ENCODE results near the gene TBX10.

DNA sequence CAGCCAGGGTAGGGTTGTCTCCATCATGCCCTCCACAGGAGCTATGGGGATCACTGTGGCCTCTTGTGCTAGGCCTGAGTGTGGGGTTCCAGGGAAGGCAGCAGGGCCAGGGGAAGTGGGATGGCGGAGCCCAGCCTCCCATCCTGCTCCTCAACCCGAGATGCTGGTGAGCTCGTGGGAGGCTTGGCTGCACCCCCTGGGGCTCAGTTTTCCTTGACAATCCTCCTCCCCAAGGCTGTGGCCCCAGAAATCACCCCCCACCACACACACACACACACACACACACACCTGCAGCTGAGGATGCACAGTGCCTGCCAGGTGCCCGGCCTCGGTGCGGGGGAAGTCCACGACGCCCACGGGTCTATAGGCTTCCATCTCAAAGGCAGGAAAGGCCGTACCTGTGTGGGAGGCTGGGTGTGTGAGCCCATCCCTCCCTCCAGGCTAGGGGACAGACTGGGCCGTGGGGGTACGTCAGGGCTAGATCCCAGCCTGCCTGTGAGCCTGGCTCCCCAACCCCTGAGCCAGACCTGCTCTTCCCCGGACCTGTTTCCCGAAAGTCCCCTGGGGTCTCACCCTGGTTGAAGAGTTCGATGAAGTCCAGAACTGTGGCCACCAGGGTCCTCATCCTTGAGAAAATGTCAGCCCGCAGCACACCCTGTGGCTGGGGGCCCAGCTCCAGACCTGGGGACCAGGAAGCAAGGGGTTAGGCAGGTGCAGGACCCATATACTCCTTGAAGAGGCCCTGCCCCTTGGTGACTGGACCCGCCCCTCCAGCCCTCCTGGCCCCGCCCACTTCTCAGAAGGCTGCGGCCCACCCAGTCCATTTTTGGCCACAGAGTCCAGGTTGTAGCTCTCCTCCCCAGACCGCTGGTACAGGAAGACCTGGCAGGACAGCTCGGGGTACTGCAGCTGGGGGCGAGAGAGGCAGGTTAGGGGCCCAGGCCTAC, 5.2 kb upstream of the TBX10 start:
- TF ChIP-seq JUN (IDR thresholded peaks at IDR 0.05; ENCODE audit: borderline replicate concordance, insufficient read depth, insufficient read length, low read depth), result no peak
- no peak for TF ChIP-seq MYC (IDR thresholded peaks at IDR 0.05; ENCODE audit: low read depth, low read length)
- TF ChIP-seq, protein P1, sequence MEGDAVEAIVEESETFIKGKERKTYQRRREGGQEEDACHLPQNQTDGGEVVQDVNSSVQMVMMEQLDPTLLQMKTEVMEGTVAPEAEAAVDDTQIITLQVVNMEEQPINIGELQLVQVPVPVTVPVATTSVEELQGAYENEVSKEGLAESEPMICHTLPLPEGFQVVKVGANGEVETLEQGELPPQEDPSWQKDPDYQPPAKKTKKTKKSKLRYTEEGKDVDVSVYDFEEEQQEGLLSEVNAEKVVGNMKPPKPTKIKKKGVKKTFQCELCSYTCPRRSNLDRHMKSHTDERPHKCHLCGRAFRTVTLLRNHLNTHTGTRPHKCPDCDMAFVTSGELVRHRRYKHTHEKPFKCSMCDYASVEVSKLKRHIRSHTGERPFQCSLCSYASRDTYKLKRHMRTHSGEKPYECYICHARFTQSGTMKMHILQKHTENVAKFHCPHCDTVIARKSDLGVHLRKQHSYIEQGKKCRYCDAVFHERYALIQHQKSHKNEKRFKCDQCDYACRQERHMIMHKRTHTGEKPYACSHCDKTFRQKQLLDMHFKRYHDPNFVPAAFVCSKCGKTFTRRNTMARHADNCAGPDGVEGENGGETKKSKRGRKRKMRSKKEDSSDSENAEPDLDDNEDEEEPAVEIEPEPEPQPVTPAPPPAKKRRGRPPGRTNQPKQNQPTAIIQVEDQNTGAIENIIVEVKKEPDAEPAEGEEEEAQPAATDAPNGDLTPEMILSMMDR (IDR thresholded peaks at IDR 0.05; ENCODE audit: extremely low read depth in 1 of 2, insufficient read depth in 1 of 2, low read depth in 1 of 2, low read length in 2 of 2), result no peak
- TF ChIP-seq POLR2A (IDR thresholded peaks at IDR 0.05; ENCODE audit: low read depth, low read length), result no peak
- TF ChIP-seq, protein P2, sequence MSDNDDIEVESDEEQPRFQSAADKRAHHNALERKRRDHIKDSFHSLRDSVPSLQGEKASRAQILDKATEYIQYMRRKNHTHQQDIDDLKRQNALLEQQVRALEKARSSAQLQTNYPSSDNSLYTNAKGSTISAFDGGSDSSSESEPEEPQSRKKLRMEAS (IDR thresholded peaks at IDR 0.05; ENCODE audit: insufficient read depth, insufficient read length), result no peak
- TF ChIP-seq POLR2AphosphoS5 (IDR thresholded peaks at IDR 0.05; ENCODE audit: insufficient read depth, low read depth, low read length), result no peak
- no peak for TF ChIP-seq EZH2 (IDR thresholded peaks at IDR 0.05; ENCODE audit: borderline replicate concordance, low read depth, low read length, severe bottlenecking)
- TF ChIP-seq GATA2 (IDR thresholded peaks at IDR 0.05; ENCODE audit: insufficient read depth, insufficient read length, low read depth, low read length), result no peak
